OCI-LY1 (cell line): ENCODE measurements around the gene DDX19B.

Experiments
- H2AFZ ChIP-seq: fragments of 200-600 bp; sonication (generic), shearing (Covaris generic); 2 replicates; pipeline ENCODE4 v1.6.0; 2014; ENCODE audit warnings: antibody characterized with exemption, mild to moderate bottlenecking, low read length
- H3F3A ChIP-seq: fragments of 200-600 bp; sonication (generic), shearing (Covaris generic); 2 replicates; pipeline ENCODE4 v1.6.0; 2014; ENCODE audit warnings: mild to moderate bottlenecking, antibody characterized with exemption, low read length, moderate library complexity; ENCODE audit not compliant: insufficient read depth
- H3K27ac ChIP-seq: fragments of 200-600 bp; sonication (generic); 2 replicates; pipeline ENCODE4 v1.5.1; 2014; ENCODE audit warnings: low read length, mixed run types, mild to moderate bottlenecking, low read depth; ENCODE audit not compliant: poor library complexity, severe bottlenecking
- H3K27me3 ChIP-seq: fragments of 200-600 bp; sonication (generic); 2 replicates; pipeline ENCODE4 v1.6.0; 2014; ENCODE audit warnings: antibody characterized with exemption, mild to moderate bottlenecking, low read length, moderate library complexity; ENCODE audit not compliant: insufficient read depth
- H3K36me3 ChIP-seq: fragments of 200-600 bp; sonication (generic); 2 replicates; pipeline ENCODE4 v1.6.1; 2014; ENCODE audit warnings: mild to moderate bottlenecking, antibody characterized with exemption, low read length, moderate library complexity, mixed read lengths; ENCODE audit not compliant: insufficient read depth
- H3K4me1 ChIP-seq: fragments of 200-600 bp; sonication (generic); 2 replicates; pipeline ENCODE4 v1.5.1; 2014; ENCODE audit warnings: mild to moderate bottlenecking, low read length, moderate library complexity; ENCODE audit not compliant: insufficient read depth, severe bottlenecking
- H3K4me2 ChIP-seq: fragments of 200-600 bp; sonication (generic), shearing (Covaris generic); 2 replicates; pipeline ENCODE4 v1.6.1; 2014; ENCODE audit warnings: low read length
- H3K4me3 ChIP-seq: fragments of 200-600 bp; sonication (generic); 2 replicates; pipeline ENCODE4 v1.5.1; 2014; ENCODE audit warnings: low read length, low read depth, mild to moderate bottlenecking, mixed read lengths; ENCODE audit not compliant: poor library complexity, severe bottlenecking
- H3K79me2 ChIP-seq: fragments of 200-600 bp; shearing (Covaris generic); 2 replicates; pipeline ENCODE4 v1.6.1; 2016; ENCODE audit warnings: mixed run types, low read length, mixed read lengths; ENCODE audit not compliant: insufficient read depth
- H3K9ac ChIP-seq: fragments of 200-600 bp; sonication (generic), shearing (Covaris generic); 2 replicates; pipeline ENCODE4 v1.6.1; 2014; ENCODE audit warnings: mild to moderate bottlenecking, low read length, mixed read lengths
- H3K9me2 ChIP-seq: fragments of 200-600 bp; sonication (generic), shearing (Covaris generic); 2 replicates; pipeline ENCODE4 v1.6.1; 2014; ENCODE audit warnings: low read depth, mild to moderate bottlenecking, low read length, mixed read lengths
- H3K9me3 ChIP-seq: fragments of 200-600 bp; shearing (Covaris generic); 2 replicates; pipeline ENCODE4 v1.6.1; 2014; ENCODE audit warnings: low read length, mixed read lengths
- H4K20me1 ChIP-seq: fragments of 200-600 bp; sonication (generic), shearing (Covaris generic); 2 replicates; pipeline ENCODE4 v1.6.0; 2016; ENCODE audit warnings: mild to moderate bottlenecking, low read length; ENCODE audit not compliant: insufficient read depth
- CTCF ChIP-seq: fragments of 200-600 bp; sonication (generic), shearing (Covaris generic); IDR thresholded peaks from 2 replicates; pipeline ENCODE4 v1.5.1; 2017; ENCODE audit warnings: mild to moderate bottlenecking, antibody characterized with exemption, low read length, moderate library complexity, mixed read lengths
- EZH2 ChIP-seq: fragments of 200-600 bp; sonication (generic), shearing (Covaris generic); IDR thresholded peaks from 2 replicates; pipeline ENCODE4 v1.8.0; 2017; ENCODE audit warnings: borderline replicate concordance, mixed run types, mild to moderate bottlenecking, antibody characterized with exemption, low read length, moderate library complexity, mixed read lengths

DDX19B gene

GRCh38 chr16:70254180-70254964, 44.6 kb upstream of the DDX19B start:
- peaks cover 83% of the 10 kb centered on the region for H3K36me3 ChIP-seq
- H3K4me2 ChIP-seq, result no peak overlapping the region
- peaks cover 16% of the 10 kb centered on the region for H3K79me2 ChIP-seq
- no peaks in the 10 kb centered on the region for H4K20me1 ChIP-seq
- no peak overlapping the region for H3K4me3 ChIP-seq
- no peak overlapping the region for H2AFZ ChIP-seq
- H3K4me1 ChIP-seq, result peaks cover 10% of the 10 kb centered on the region
- H3K9ac ChIP-seq, result no peak overlapping the region
- no peaks in the 10 kb centered on the region for H3K27me3 ChIP-seq
- H3K9me2 ChIP-seq, result no peaks in the 10 kb centered on the region
- no peaks in the 10 kb centered on the region for H3K9me3 ChIP-seq
- no peaks in the 10 kb centered on the region for H3F3A ChIP-seq
- no peak; the same call in 1 of the 2 replicates for TF ChIP-seq CTCF
- no peak for TF ChIP-seq EZH2
- H3K27ac ChIP-seq, result no peak overlapping the region

GRCh38 chr16:70254965-70255286, 44.1 kb upstream of the DDX19B start:
- H4K20me1 ChIP-seq, result no peaks in the 10 kb centered on the region
- H3K79me2 ChIP-seq, result peaks cover 10% of the 10 kb centered on the region
- H3K4me1 ChIP-seq, result peaks cover 4% of the 10 kb centered on the region
- no peaks in the 10 kb centered on the region for H3K9me2 ChIP-seq
- H3K4me2 ChIP-seq, result no peak overlapping the region
- H3F3A ChIP-seq, result no peaks in the 10 kb centered on the region
- H2AFZ ChIP-seq, result no peak overlapping the region
- H3K9ac ChIP-seq, result no peak overlapping the region
- TF ChIP-seq EZH2, result no peak
- TF ChIP-seq CTCF, result no peak
- H3K4me3 ChIP-seq, result no peak overlapping the region
- no peak overlapping the region for H3K27ac ChIP-seq
- H3K9me3 ChIP-seq, result no peaks in the 10 kb centered on the region
- H3K36me3 ChIP-seq, result peaks cover 85% of the 10 kb centered on the region
- no peaks in the 10 kb centered on the region for H3K27me3 ChIP-seq

- Histone ChIP-seq H4K20me1 (no peaks in the 10 kb centered on the region), H3K4me2 (no peak overlapping the region), H2AFZ (no peak overlapping the region), H3K36me3 (peaks cover 88% of the 10 kb centered on the region), H3K9ac (no peak overlapping the region), H3K4me3 (no peak overlapping the region), H3K9me2 (no peaks in the 10 kb centered on the region), H3K27ac (no peak overlapping the region), H3F3A (no peaks in the 10 kb centered on the region), H3K27me3 (no peaks in the 10 kb centered on the region), H3K9me3 (no peaks in the 10 kb centered on the region), H3K4me1 (no peaks in the 10 kb centered on the region), H3K79me2 (peaks cover 5% of the 10 kb centered on the region)
- TF ChIP-seq CTCF, result no peak
- no peak for TF ChIP-seq EZH2
Observed at GRCh38 chr16:70255574-70255973, 43.4 kb upstream of the DDX19B start.
